GM06990 (cell line): Measurements from ENCODE around the gene ZBTB24.
"Not testable (repeated sequence)": the region's sequence is repeated elsewhere in the genome, so short reads cannot be mapped to it uniquely, and the experiment has no call there.

Source experiments
- DNase-seq: peaks from one replicate; pipeline ENCODE4 v3.0.0-alpha.2; 2011; ENCODE audit not compliant: insufficient read length; ENCODE audit errors: extremely low read depth
- H3K27me3 ChIP-seq: replicated peaks from 2 replicates; pipeline ENCODE4 v1.6.0; 2011; ENCODE audit warnings: low read length; ENCODE audit not compliant: control insufficient read depth, insufficient read depth
- H3K36me3 ChIP-seq: 2 replicates; pipeline ENCODE4 v1.5.1; 2011; ENCODE audit warnings: low read length; ENCODE audit not compliant: control insufficient read depth, insufficient read depth
- H3K4me3 ChIP-seq: replicated peaks from 2 replicates; pipeline ENCODE4 v1.5.1; 2011; ENCODE audit warnings: low read depth, mild to moderate bottlenecking, control low read depth, low read length
- CTCF ChIP-seq: IDR thresholded peaks from 2 replicates; pipeline ENCODE4 v1.5.1; 2011; ENCODE audit warnings: low read length, control low read depth, mild to moderate bottlenecking, inconsistent platforms; ENCODE audit not compliant: insufficient read depth, poor library complexity, severe bottlenecking

ZBTB24 gene

GRCh38 chr6:109523478-109523877 lies 40.5 kb upstream of the ZBTB24 start:
- no peak for DNase-seq

DNA sequence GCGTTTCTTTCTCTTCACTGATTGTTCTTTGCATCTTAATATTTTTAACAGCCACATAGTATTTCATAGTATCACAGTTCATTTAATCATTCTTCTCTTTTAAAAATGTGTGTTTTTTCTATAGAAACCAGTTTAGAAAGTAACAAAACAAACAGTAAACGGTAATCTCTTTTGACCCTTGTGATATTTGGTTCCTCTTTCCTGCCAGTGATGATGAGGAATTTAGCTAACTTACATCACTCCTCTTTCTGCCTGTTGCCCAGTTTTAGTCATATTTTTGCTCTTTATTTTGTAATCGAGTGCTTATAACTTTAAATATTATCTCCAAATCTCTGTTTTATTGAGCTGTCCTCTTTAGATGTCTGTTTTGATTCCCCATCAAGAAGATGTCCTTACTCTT lies 38.1 kb upstream of the ZBTB24 start:
- H3K27me3 ChIP-seq = no peaks in the 10 kb centered on the region
- DNase-seq = no peak
- no peaks in the 10 kb centered on the region for H3K36me3 ChIP-seq
- no peak for TF ChIP-seq CTCF
- H3K4me3 ChIP-seq = no peak overlapping the region

More at GRCh38 chr6:109523478-109523877, 40.5 kb upstream of the ZBTB24 start:
- Histone ChIP-seq H3K4me3 (no peak overlapping the region), H3K27me3 (no peaks in the 10 kb centered on the region), H3K36me3 (no peaks in the 10 kb centered on the region)
- no peak for TF ChIP-seq CTCF

- H3K27me3 ChIP-seq, DNase-seq, H3K36me3 ChIP-seq, H3K4me3 ChIP-seq: not testable (repeated sequence)
These were observed 36.6 kb upstream of the ZBTB24 start for GRCh38 chr6:109519647-109520046.

- Histone ChIP-seq H3K36me3 (no peaks in the 10 kb centered on the region), H3K27me3 (no peaks in the 10 kb centered on the region), H3K4me3 (no peak overlapping the region)
- TF ChIP-seq CTCF = no peak
- DNase-seq = no peak
These were observed 33.9 kb upstream of the ZBTB24 start for GRCh38 chr6:109516929-109517328.

GRCh38 chr6:109515781-109516409 lies 32.9 kb upstream of the ZBTB24 start:
- no peak for TF ChIP-seq CTCF
- Histone ChIP-seq H3K36me3 (no peaks in the 10 kb centered on the region), H3K27me3 (no peaks in the 10 kb centered on the region), H3K4me3 (no peak overlapping the region)
- DNase-seq = no peak

DNA sequence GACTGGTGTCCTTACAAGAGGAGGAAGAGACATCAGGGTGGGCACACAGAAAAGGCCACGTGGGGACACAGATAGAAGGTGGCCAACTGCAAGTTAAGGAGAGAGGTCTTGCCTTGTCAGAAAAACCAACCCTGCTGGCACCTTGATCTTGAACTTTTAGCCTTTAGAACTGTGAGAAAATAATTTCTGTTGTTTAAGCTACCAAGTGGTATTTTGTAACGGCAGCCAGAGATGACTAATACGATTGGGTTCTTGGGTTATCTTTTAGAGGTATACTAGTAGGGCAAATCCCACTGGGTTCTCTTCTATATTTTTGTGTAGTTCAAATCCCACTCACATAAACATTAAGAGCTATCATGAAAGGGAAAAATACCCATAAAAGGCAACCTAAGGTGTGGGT lies 31.9 kb upstream of the ZBTB24 start:
- no peaks in the 10 kb centered on the region for H3K36me3 ChIP-seq
- H3K27me3 ChIP-seq = no peaks in the 10 kb centered on the region
- no peak for DNase-seq
- H3K4me3 ChIP-seq = no peak overlapping the region
- no peak for TF ChIP-seq CTCF
